Left lung (tissue), 10 donors: ENCODE results near the gene ZFYVE16. TPM values are rescaled to one million over a fixed set of nuclear protein-coding genes. Genes with fewer than 3 reads are reported as not detected.

Experiments used
- ATAC-seq: fragments of 200-7000 bp; cut with Tn5 transposase; one replicate; pipeline ENCODE4 v1.9.1; 2020; ENCODE audit warnings: moderate library complexity
- DNase-seq, 4 donors: peaks; one replicate each; pipeline ENCODE4 v3.0.0-alpha.2; 2013 to 2020
- H3K27ac ChIP-seq, 2 donors: fragments of 200-600 bp; sonication (generic) in 1 of 2; one replicate each; pipeline versions ENCODE4 v1.5.0 to v1.8.0; 2020 to 2021
- H3K27me3 ChIP-seq, 2 donors: fragments of 200-600 bp; sonication (generic) in 1 of 2; one replicate each; pipeline versions ENCODE4 v1.5.0 to v1.8.0; 2020 to 2021
- H3K36me3 ChIP-seq, 2 donors: fragments of 200-600 bp; sonication (generic) in 1 of 2; one replicate each; pipeline versions ENCODE4 v1.5.0 to v1.8.0; 2020 to 2021
- H3K4me1 ChIP-seq, 2 donors: fragments of 200-600 bp; one replicate each; pipeline ENCODE4 v1.8.0; 2021
- H3K4me3 ChIP-seq, 2 donors: fragments of 200-600 bp; sonication (generic) in 1 of 2; one replicate each; pipeline versions ENCODE4 v1.5.0 to v1.8.0; 2020 to 2021; ENCODE audit warnings: mild to moderate bottlenecking in 1 of 2
- H3K9me3 ChIP-seq, 2 donors: fragments of 200-600 bp; sonication (generic) in 1 of 2; one replicate each; pipeline versions ENCODE4 v1.5.0 to v1.8.0; 2020 to 2021
- intact Hi-C, 2 donors: fragments of 100-400 bp; cut with DNase I; formaldehyde crosslinking; loops; one replicate each; pipeline versions ENCODE4 v1.11.2 to v1.14.2; 2022
- polyA plus RNA-seq, 6 donors: library from polyadenylated mRNA; unstranded; fragments of 120-200 nt; gene quantifications; one replicate each; pipeline ENCODE4 v1.2.1, GENCODE V29; 2013; ENCODE audit not compliant: insufficient read length in 6 of 6
- total RNA-seq, 2 donors: library from RNA; stranded (reverse); fragmentation: NEBNext Ultra II Directional; extraction: Animal tissue kit (Norgen Biotek cat#: 25700); gene quantifications; one replicate each; pipeline ENCODE4 v1.2.1, GENCODE V29; 2021
- TF ChIP-seq, protein P1 (sequence below), 2 donors: fragments of 200-600 bp; sonication (generic) in 1 of 2; IDR thresholded peaks; one replicate each; pipeline versions ENCODE4 v1.5.0 to v1.8.0; 2021; ENCODE audit warnings: antibody characterized with exemption in 2 of 2
- donor health status: DM: no; HTN: yes; CAD: no.
- donor health status: DM: no; HTN: no; CAD: no.

The ZFYVE16 gene
- total and polyA plus RNA-seq, 8 donors = 56.3 to 104 (median 73.5) TPM

- H3K4me3 ChIP-seq = no peak overlapping the region
- peaks cover 0 to 55% of the 10 kb centered on the region in 2 donors for H3K36me3 ChIP-seq
- no peaks in the 10 kb centered on the region for H3K9me3 ChIP-seq
- no peaks in the 10 kb centered on the region for H3K27me3 ChIP-seq
- DNase-seq = no peak
- intact Hi-C loops = no loop called here
- no peak overlapping the region for H3K27ac ChIP-seq
- TF ChIP-seq, protein P1, sequence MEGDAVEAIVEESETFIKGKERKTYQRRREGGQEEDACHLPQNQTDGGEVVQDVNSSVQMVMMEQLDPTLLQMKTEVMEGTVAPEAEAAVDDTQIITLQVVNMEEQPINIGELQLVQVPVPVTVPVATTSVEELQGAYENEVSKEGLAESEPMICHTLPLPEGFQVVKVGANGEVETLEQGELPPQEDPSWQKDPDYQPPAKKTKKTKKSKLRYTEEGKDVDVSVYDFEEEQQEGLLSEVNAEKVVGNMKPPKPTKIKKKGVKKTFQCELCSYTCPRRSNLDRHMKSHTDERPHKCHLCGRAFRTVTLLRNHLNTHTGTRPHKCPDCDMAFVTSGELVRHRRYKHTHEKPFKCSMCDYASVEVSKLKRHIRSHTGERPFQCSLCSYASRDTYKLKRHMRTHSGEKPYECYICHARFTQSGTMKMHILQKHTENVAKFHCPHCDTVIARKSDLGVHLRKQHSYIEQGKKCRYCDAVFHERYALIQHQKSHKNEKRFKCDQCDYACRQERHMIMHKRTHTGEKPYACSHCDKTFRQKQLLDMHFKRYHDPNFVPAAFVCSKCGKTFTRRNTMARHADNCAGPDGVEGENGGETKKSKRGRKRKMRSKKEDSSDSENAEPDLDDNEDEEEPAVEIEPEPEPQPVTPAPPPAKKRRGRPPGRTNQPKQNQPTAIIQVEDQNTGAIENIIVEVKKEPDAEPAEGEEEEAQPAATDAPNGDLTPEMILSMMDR (IDR thresholded peaks at IDR 0.05) = no peak
- ATAC-seq = peak; percentile 33
- peaks cover 0 to 17% of the 10 kb centered on the region in 2 donors for H3K4me1 ChIP-seq
These were observed 30.9 kb downstream of the ZFYVE16 start for GRCh38 chr5:80438739-80439138.

DNA sequence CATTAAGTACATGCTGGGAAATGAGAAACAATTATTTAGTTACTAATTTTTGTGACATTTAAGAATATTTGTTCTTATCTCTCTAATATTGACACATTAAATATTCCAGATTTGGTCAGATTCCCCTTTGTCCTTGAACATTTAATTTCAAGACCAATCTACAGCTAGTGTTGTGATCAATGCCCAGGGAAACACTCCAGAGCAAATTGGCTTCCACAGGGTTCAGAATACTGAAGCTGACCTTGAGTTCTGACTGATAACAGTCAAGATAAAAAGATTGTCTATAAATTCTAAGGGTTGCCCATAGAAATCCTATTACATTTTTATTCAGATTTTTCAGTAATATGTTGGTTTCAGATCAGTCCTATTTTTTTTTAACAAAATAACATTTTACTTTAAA, 31.3 kb downstream of the ZFYVE16 start:
- H3K4me1 ChIP-seq = peaks cover 0 to 17% of the 10 kb centered on the region in 2 donors
- DNase-seq (no peak), ATAC-seq (no peak)
- no peaks in the 10 kb centered on the region for H3K9me3 ChIP-seq
- no peak overlapping the region for H3K27ac ChIP-seq
- TF ChIP-seq, protein P1 (IDR thresholded peaks at IDR 0.05) = no peak
- H3K4me3 ChIP-seq = no peak overlapping the region
- peaks cover 0 to 53% of the 10 kb centered on the region in 2 donors for H3K36me3 ChIP-seq
- intact Hi-C loops = no loop called here
- H3K27me3 ChIP-seq = no peaks in the 10 kb centered on the region

DNA sequence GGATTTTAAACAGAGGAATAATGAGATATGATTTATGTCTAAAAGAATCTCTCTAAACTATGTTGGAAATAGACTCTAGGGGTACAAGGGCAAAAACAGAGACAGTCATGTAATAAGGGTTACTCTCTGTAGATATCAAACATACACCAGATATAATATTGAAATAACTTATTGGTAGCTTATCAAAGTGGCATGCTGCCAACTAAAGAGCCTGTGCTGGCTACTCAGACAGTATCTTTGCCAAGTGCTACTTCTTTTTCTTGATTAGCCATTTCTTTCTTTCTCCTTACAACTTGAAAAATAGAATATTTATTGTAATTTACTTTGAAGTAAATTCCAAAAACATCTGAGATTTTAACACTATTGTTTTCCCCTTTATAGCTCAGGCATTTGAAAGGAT, 34.9 kb downstream of the ZFYVE16 start:
- H3K4me3 ChIP-seq = no peak overlapping the region
- ATAC-seq (no peak), DNase-seq (no peak)
- H3K9me3 ChIP-seq = no peaks in the 10 kb centered on the region
- peaks cover 0 to 14% of the 10 kb centered on the region in 2 donors for H3K4me1 ChIP-seq
- peaks cover 0 to 54% of the 10 kb centered on the region in 2 donors for H3K36me3 ChIP-seq
- intact Hi-C loops = no loop called here
- no peak overlapping the region for H3K27ac ChIP-seq
- H3K27me3 ChIP-seq = no peaks in the 10 kb centered on the region
- TF ChIP-seq, protein P1 (IDR thresholded peaks at IDR 0.05) = no peak

GRCh38 chr5:80453366-80453765, 45.5 kb downstream of the ZFYVE16 start:
- no peaks in the 10 kb centered on the region for H3K27me3 ChIP-seq
- no peaks in the 10 kb centered on the region for H3K9me3 ChIP-seq
- H3K4me3 ChIP-seq = no peak overlapping the region
- TF ChIP-seq, protein P1 (IDR thresholded peaks at IDR 0.05) = no peak
- no peak for ATAC-seq
- intact Hi-C loops = no loop called here
- DNase-seq = no peak
- no peaks in the 10 kb centered on the region for H3K4me1 ChIP-seq
- H3K27ac ChIP-seq = no peak overlapping the region
- H3K36me3 ChIP-seq = peaks cover 4 to 74% of the 10 kb centered on the region in 2 donors

- Histone ChIP-seq H3K4me3 (no peak overlapping the region), H3K4me1 (peaks cover 5 to 25% of the 10 kb centered on the region in 2 donors), H3K27me3 (no peaks in the 10 kb centered on the region), H3K27ac (no peak overlapping the region), H3K36me3 (peaks cover 0 to 69% of the 10 kb centered on the region in 2 donors), H3K9me3 (peaks cover 0 to 25% of the 10 kb centered on the region in 2 donors)
- ATAC-seq = no peak
- intact Hi-C loops = no loop called here
- DNase-seq = no peak
- TF ChIP-seq, protein P1 (IDR thresholded peaks at IDR 0.05) = no peak
These were observed 55.4 kb downstream of the ZFYVE16 start for GRCh38 chr5:80463269-80463668.
